Transverse colon (tissue), 3 donors: Measurements from ENCODE around the gene HOTAIR.

ENCODE experiments used
- CTCF ChIP-seq, 5 experiments: fragments of 200-600 bp in 3 of 5; fragments of 450-650 bp in 2 of 5; sonication (generic) in 3 of 5; IDR thresholded peaks; 1 replicate in 2 of 5; 2 replicates in 3 of 5; pipeline ENCODE4 v1.5.1; 2016 to 2017; ENCODE audit warnings: antibody characterized with exemption in 5 of 5, inconsistent platforms in 3 of 5, mild to moderate bottlenecking in 2 of 5, moderate library complexity in 1 of 5
- POLR2A ChIP-seq: fragments of 450-650 bp; IDR thresholded peaks from one replicate; pipeline ENCODE4 v1.6.1; 2016; ENCODE audit warnings: antibody characterized with exemption, mild to moderate bottlenecking, moderate library complexity

DNA sequence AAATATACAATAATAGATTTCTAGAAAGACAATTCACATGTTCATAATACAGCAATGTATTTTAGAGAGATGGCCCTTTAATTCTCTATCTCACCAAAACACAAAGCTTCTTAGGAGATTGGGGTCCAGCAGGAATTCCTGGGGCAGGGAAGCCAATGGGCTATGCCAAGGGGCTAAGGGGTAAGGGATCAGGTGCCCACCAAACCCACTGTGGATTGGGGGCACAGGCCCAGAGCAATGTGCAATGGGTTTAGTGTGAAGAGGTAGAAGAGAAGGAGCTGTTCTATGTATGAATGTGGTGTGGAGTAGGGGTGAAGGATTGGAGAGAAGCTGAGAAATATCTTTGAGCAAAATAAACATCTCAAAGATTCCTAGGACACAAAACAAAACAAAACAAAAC lies 33.6 kb downstream of the HOTAIR start:
- no peak for TF ChIP-seq POLR2A
- no peak for TF ChIP-seq CTCF (IDR thresholded peaks at IDR 0.05)
